Smooth muscle cell (in vitro differentiated cells): ENCODE measurements around the gene ACSBG1. TPM values are rescaled to one million over a fixed set of nuclear protein-coding genes. Genes with fewer than 3 reads are reported as not detected.

Experiments used
- DNase-seq: peaks from one replicate; lab custom pipeline; 2025; ENCODE audit not compliant: unreplicated experiment; lab: John Stamatoyannopoulos, UW
- H2AFZ ChIP-seq: fragments of 200-600 bp; sonication (generic); 2 replicates; pipeline ENCODE4 v1.6.0; 2016; ENCODE audit warnings: antibody characterized with exemption, low read depth, mild to moderate bottlenecking
- H3F3A ChIP-seq: fragments of 200-600 bp; sonication (generic); 2 replicates; pipeline ENCODE4 v1.6.0; 2017; ENCODE audit warnings: antibody characterized with exemption, low read depth
- H3K27ac ChIP-seq: fragments of 200-600 bp; sonication (generic); 2 replicates; pipeline ENCODE4 v1.5.1; 2016; ENCODE audit warnings: low read depth, mild to moderate bottlenecking
- H3K27me3 ChIP-seq: fragments of 200-600 bp; sonication (generic); 2 replicates; pipeline ENCODE4 v1.6.1; 2016; ENCODE audit warnings: low read depth, mild to moderate bottlenecking
- H3K36me3 ChIP-seq: fragments of 200-600 bp; sonication (generic); 2 replicates; pipeline ENCODE4 v1.5.1; 2016; ENCODE audit warnings: low read depth
- H3K4me1 ChIP-seq: fragments of 200-600 bp; sonication (generic); 2 replicates; pipeline ENCODE4 v1.5.1; 2016; ENCODE audit warnings: low read depth
- H3K4me2 ChIP-seq: fragments of 200-600 bp; sonication (generic); 2 replicates; pipeline ENCODE4 v1.6.0; 2016; ENCODE audit warnings: mild to moderate bottlenecking
- H3K4me3 ChIP-seq: fragments of 200-600 bp; sonication (generic); 2 replicates; pipeline ENCODE4 v1.5.1; 2016; ENCODE audit warnings: mild to moderate bottlenecking
- H3K79me2 ChIP-seq: fragments of 200-600 bp; sonication (generic); 2 replicates; pipeline ENCODE4 v1.6.0; 2016; ENCODE audit warnings: low read depth, mild to moderate bottlenecking
- H3K9ac ChIP-seq: fragments of 200-600 bp; sonication (generic); 2 replicates; pipeline ENCODE4 v1.6.0; 2016; ENCODE audit warnings: low read depth
- H3K9me3 ChIP-seq: fragments of 200-600 bp; sonication (generic); replicated peaks from 2 replicates; pipeline ENCODE4 v1.5.1; 2016; ENCODE audit warnings: low read depth
- H4K20me1 ChIP-seq: fragments of 200-600 bp; sonication (generic); 2 replicates; pipeline ENCODE4 v1.6.0; 2016; ENCODE audit warnings: low read depth
- CTCF ChIP-seq: fragments of 200-600 bp; sonication (generic); IDR thresholded peaks from 2 replicates; pipeline ENCODE4 v1.5.1; 2017; ENCODE audit warnings: borderline replicate concordance, mild to moderate bottlenecking, antibody characterized with exemption; ENCODE audit not compliant: insufficient read depth, poor library complexity, severe bottlenecking
- WGBS: methylation state at CpG from one replicate; pipeline ENCODE4 v1.1.7; 2016; ENCODE audit warnings: low lambda C conversion rate; 5-methylcytosine and 5-hydroxymethylcytosine counted together
- polyA plus RNA-seq: library from polyadenylated mRNA; unstranded; fragments of >200 nt; fragmentation: Nextera tagmentation; extraction: Ambion mirVana; gene quantifications from 2 replicates; pipeline ENCODE4 v1.2.1, GENCODE V29; 2016
- total RNA-seq: library from RNA; depleted of rRNA; stranded (reverse); fragments of >200 nt; gene quantifications from 2 replicates; pipeline ENCODE4 v1.2.3, GENCODE V29; 2014

The ACSBG1 gene
- total and polyA plus RNA-seq, 2 experiments from 2014 or later = under 0.01 to 0.22 TPM

- DNase-seq = no peak
- TF ChIP-seq CTCF = no peak
- Histone ChIP-seq H2AFZ (no peak overlapping the region), H3K27ac (no peak overlapping the region), H3K36me3 (no peaks in the 10 kb centered on the region), H3K4me1 (no peaks in the 10 kb centered on the region), H3K9me3 (no peaks in the 10 kb centered on the region), H3K4me2 (no peak overlapping the region), H3K4me3 (no peak overlapping the region), H3K27me3 (no peaks in the 10 kb centered on the region), H3F3A (no peaks in the 10 kb centered on the region), H4K20me1 (no peaks in the 10 kb centered on the region), H3K79me2 (no peaks in the 10 kb centered on the region), H3K9ac (no peak overlapping the region)
- 93% methylated on average over 3 of the region's 3 CpGs for WGBS
Measured at GRCh38 chr15:78261062-78261461, 26.7 kb upstream of the ACSBG1 start.

- Histone ChIP-seq H3K9ac (no peak overlapping the region), H3K27me3 (no peaks in the 10 kb centered on the region), H3K27ac (no peak overlapping the region), H2AFZ (no peak overlapping the region), H3K36me3 (no peaks in the 10 kb centered on the region), H3K4me3 (no peak overlapping the region), H3F3A (no peaks in the 10 kb centered on the region), H4K20me1 (no peaks in the 10 kb centered on the region), H3K4me1 (no peaks in the 10 kb centered on the region), H3K4me2 (no peak overlapping the region), H3K79me2 (no peaks in the 10 kb centered on the region), H3K9me3 (no peaks in the 10 kb centered on the region)
- no peak for DNase-seq
- no peak for TF ChIP-seq CTCF
- 60% methylated on average over 2 of the region's 2 CpGs for WGBS
Measured at GRCh38 chr15:78260489-78260888, 26.1 kb upstream of the ACSBG1 start.

- Histone ChIP-seq H3K27ac (no peak overlapping the region), H3K79me2 (no peaks in the 10 kb centered on the region), H3K27me3 (no peaks in the 10 kb centered on the region), H4K20me1 (no peaks in the 10 kb centered on the region), H3K4me1 (no peaks in the 10 kb centered on the region), H3K9ac (no peak overlapping the region), H3K9me3 (no peaks in the 10 kb centered on the region), H2AFZ (no peak overlapping the region), H3F3A (no peaks in the 10 kb centered on the region), H3K4me3 (no peak overlapping the region), H3K4me2 (no peak overlapping the region), H3K36me3 (no peaks in the 10 kb centered on the region)
- no peak for TF ChIP-seq CTCF
- 70% methylated on average over 3 of the region's 3 CpGs for WGBS
- no peak for DNase-seq
Measured at GRCh38 chr15:78259232-78259631, 24.9 kb upstream of the ACSBG1 start.

- Histone ChIP-seq H3K27me3 (no peaks in the 10 kb centered on the region), H3F3A (no peaks in the 10 kb centered on the region), H3K4me3 (no peak overlapping the region), H3K4me2 (no peak overlapping the region), H3K36me3 (no peaks in the 10 kb centered on the region), H3K9me3 (no peaks in the 10 kb centered on the region), H4K20me1 (no peaks in the 10 kb centered on the region), H3K79me2 (no peaks in the 10 kb centered on the region), H3K9ac (no peak overlapping the region), H2AFZ (no peak overlapping the region), H3K4me1 (no peaks in the 10 kb centered on the region), H3K27ac (no peak overlapping the region)
- WGBS = 91% methylated on average over 3 of the region's 3 CpGs
- TF ChIP-seq CTCF = no peak
- DNase-seq = no peak
Measured at GRCh38 chr15:78257681-78258080, 23.3 kb upstream of the ACSBG1 start.
